Gastrocnemius medialis (tissue), 4 donors: ENCODE measurements around the gene ARHGEF10L.

ENCODE experiments used
- POLR2A ChIP-seq, 2 donors: fragments of 450-650 bp; IDR thresholded peaks; one replicate each; pipeline ENCODE4 v1.6.1; 2017; ENCODE audit warnings: antibody characterized with exemption in 2 of 2, mild to moderate bottlenecking in 2 of 2, moderate library complexity in 2 of 2
- TF ChIP-seq, protein P1 (sequence below), 5 experiments: fragments of 450-650 bp in 3 of 5; fragments of 200-600 bp in 2 of 5; sonication (generic) in 2 of 5; IDR thresholded peaks in 4 of 5; conservative IDR thresholded peaks in 1 of 5; 1 replicate in 4 of 5; 2 replicates in 1 of 5; pipeline ENCODE4 v1.5.1; 2016 to 2019; ENCODE audit warnings: antibody characterized with exemption in 5 of 5, mild to moderate bottlenecking in 3 of 5, moderate library complexity in 3 of 5

DNA sequence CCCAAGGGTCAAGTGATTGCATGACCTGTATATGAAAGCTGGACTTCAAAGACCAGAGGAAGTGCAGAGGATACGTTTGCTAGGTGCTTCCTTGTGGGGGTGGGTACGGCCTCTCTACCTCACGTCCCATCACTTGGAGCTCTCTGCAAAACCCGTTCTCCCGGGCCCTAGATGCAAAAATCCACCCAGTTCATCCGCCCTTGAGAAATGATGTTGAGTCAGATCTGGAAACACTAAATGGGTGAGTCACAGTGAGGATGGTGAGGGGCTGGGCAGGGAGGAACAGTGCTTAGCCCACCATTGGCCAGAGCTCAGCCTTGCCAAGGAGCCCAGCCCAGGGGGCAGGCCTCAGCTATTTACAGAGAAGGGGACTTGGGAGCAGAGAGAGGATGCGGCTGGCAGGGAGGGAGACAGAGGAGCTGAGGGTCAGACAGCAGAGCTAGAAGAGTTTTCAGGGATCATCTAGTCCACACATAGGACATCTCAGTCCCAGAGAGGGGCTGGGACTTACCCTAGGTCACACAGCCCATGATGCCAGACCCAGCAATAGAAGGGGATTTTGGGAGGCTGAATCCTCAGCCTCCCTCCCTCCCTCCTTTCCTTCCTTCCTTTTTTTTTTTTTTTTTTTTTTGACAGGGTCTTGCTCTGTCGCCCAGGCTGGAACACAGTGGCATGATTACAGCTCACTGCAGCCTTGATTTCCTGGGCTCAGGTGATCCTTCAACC is 14.6 kb downstream of the ARHGEF10L start:
- TF ChIP-seq, protein P1, sequence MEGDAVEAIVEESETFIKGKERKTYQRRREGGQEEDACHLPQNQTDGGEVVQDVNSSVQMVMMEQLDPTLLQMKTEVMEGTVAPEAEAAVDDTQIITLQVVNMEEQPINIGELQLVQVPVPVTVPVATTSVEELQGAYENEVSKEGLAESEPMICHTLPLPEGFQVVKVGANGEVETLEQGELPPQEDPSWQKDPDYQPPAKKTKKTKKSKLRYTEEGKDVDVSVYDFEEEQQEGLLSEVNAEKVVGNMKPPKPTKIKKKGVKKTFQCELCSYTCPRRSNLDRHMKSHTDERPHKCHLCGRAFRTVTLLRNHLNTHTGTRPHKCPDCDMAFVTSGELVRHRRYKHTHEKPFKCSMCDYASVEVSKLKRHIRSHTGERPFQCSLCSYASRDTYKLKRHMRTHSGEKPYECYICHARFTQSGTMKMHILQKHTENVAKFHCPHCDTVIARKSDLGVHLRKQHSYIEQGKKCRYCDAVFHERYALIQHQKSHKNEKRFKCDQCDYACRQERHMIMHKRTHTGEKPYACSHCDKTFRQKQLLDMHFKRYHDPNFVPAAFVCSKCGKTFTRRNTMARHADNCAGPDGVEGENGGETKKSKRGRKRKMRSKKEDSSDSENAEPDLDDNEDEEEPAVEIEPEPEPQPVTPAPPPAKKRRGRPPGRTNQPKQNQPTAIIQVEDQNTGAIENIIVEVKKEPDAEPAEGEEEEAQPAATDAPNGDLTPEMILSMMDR (IDR thresholded peaks at IDR 0.05 in 4 of 5, conservative IDR thresholded peaks at IDR 0.05 in 1 of 5): no peak
- no peak for TF ChIP-seq POLR2A (IDR thresholded peaks at IDR 0.05)
